ENCODE results near the gene COMT.

Gene COMT

DNA sequence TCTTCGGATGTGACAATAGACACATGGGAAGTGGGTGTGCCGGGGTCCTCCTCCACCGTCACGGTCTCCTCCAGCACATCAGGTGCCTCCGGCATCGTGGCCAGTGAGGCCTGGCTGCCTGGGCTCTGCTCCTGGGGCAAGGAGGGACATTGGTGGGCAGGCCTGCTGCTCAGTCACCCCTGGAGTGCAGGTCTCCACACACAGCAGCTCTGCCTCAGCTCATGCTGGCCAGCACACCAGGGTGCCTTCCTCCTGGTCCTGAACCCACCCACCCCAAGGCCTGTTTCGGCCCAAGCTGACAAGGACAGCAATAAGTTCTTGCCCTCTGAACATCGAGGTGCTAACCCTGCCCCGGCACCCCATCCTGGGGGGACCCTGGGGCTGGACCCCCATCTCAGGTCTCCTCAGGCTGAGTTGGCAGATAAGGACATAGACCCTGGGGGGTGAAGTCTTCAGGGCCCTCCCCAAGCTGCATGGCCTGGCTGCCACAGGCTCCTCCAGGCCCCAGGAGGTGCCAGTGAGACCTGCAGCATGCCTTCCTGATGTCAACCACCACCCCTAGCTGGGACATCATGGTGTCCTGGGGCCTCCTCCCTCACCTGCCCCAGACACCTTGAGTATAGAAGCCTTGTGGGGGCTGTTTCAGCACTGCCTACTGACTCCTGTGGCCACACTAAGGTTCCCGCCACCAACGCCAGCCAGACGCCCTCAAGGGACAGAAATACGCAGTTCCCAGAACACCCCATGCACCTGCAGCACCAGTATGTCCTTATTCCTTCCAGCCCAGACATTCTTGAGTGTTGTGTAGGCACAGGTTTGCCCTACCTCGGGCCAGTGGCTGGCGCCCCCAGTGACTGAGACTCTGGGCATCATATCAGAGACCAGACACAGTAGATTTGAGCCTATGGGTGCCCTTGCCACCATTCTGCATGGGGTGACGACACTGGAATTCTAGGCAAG lies 40.7 kb downstream of the COMT start:
- DNase-seq (ENCODE audit: low read depth in 2 of 2): no peak

DNA sequence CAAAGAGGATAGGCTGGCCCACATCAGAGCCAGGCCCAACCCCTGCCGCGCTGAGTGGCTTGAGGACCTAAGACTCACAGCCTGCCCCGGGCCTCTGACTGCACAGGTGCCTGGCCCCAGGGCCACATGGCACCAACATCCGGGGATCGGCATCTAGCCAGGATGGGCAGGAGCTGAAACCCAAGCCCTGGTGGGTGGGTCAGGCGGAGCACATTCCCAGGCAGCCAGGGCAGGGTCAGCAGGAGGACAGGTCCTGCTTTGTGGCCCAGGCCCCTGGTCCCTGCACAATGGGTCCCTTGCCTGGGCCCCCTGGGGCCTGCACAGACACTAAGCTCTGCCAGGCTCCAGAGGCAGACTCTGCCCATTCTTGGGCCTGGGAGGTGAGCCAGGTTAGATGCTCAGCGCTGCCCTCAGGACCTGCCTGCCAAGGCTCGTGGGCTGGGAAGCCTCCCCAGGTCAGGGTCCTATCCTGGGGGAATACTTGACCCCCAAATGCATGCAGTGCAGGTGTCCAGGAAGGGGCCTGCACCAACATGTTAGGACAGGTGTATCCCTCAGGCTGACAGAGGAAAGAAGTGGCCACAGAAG lies 41.5 kb downstream of the COMT start:
- DNase-seq (ENCODE audit: low read depth in 2 of 2): no peak

DNA sequence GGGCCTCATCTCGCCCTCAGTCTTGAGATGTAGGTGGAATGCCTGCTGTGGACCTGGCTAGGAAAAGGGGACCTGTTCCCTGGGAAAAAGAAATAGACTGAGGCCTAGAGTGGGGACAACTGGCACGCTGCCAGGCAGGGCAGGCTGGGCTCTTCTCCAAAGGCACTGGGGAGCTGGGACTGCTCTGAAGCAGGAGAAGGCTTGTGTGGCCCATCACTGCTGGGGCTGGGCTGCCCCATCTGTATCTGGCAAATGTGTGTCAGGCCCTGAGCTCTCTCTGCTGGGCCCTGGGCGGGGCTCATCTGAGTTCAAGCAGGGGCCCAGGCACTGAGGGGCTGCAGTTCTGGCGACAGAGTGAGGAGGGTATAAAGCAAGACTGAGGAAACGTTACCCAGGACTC lies 42.2 kb downstream of the COMT start:
- DNase-seq (ENCODE audit: low read depth in 2 of 2): no peak

GRCh38 chr22:19984201-19984753 lies 42.7 kb downstream of the COMT start:
- DNase-seq (ENCODE audit: low read depth in 2 of 2): no peak

GRCh38 chr22:19984851-19985811 lies 43.6 kb downstream of the COMT start:
- DNase-seq (ENCODE audit: low read depth in 2 of 2): no peak

DNA sequence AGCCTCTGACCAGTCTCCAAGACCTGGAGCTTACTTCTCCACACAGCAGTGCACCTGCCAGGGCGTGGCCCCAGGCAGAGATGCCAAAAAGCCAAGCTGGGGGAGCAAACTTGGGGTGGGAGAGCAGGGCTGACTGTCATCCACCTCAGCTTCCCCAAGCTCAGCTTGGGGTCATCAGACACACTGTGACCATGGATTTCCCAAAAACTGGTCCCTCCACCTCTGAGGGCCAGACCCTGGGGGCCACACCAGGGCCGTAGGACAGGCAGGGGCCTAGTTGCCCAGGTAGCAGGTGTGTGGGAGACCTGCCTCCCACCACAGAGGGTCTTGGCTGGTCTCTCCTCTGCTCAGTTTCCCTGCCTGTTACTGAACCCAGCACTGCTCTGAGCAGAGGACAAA lies 44.4 kb downstream of the COMT start:
- no peak for DNase-seq (ENCODE audit: low read depth in 2 of 2)

GRCh38 chr22:19986410-19987341 lies 45.1 kb downstream of the COMT start:
- DNase-seq (ENCODE audit: low read depth in 2 of 2): peak; percentile 24 to 50

GRCh38 chr22:19987394-19988306 lies 46.1 kb downstream of the COMT start:
- DNase-seq (ENCODE audit: low read depth in 2 of 2): no peak

GRCh38 chr22:19988331-19988808 lies 46.8 kb downstream of the COMT start:
- DNase-seq (ENCODE audit: low read depth in 2 of 2): no peak

GRCh38 chr22:19988965-19989724 lies 47.6 kb downstream of the COMT start:
- no peak for DNase-seq (ENCODE audit: low read depth in 2 of 2)

DNA sequence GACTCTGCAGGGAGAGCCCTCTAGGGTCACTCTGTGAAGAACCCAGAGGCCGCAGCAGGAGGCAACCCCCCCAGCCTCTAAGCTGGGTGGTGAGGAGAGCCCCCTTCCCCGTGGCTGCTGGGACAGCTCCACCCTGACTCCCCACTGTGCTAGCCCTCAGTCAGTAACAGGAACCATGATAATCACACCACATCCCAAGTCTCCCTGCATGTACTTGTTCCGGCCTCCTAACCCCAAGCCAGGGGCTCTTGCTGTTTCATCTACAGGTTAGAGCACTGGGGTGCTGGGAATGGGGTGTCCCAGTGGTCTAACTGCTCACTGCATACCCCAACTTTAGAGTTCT lies 48.1 kb downstream of the COMT start:
- no peak for DNase-seq (ENCODE audit: low read depth in 2 of 2)

GRCh38 chr22:19990188-19990587 lies 48.6 kb downstream of the COMT start:
- DNase-seq (ENCODE audit: low read depth in 2 of 2): no peak

GRCh38 chr22:19990609-19991394 lies 49.2 kb downstream of the COMT start:
- no peak for DNase-seq (ENCODE audit: low read depth in 2 of 2)

- no peak for DNase-seq (ENCODE audit: low read depth in 2 of 2)
Observed at GRCh38 chr22:19991395-19991644, 49.7 kb downstream of the COMT start.

DNA sequence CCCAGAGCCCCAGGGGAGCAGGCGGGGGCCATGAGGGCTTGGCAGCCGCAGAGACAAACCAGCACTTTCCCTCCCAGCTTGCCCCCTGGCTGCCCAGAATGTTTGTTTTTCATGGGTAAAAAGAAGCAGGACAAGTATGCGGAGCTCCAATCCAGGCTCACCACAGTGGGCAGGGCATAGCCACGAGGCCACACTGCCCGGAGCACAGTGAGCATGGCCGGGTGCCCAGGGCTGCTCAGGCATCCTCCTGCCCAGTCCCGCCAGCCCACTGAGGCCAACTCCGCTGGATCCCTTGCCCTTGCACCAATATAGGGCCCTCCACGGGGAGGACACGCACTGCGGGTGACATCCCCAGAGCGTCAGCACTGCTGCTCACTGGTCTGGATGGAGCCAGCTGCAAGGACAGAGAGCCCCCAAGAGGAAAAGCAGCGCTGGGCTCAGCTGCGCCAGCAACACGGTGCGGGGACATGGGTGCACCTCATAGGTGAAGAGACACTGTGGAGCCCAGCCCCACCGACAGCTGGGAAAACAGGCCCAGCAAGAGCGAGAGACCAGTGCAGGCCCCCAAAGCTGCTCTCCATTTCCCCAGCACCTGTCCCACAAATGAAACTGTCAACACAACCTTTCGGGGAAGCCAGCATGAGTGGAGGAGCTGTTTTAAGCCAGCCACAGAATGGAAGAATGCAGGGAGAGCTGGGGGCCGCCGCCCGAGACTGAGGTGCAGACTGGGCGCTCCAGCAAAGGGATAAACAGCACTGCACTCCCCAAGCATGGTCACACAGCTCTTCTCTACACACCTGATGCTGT lies 50.3 kb downstream of the COMT start:
- no peak for DNase-seq (ENCODE audit: low read depth in 2 of 2)

- no peak for DNase-seq (ENCODE audit: low read depth in 2 of 2)
Observed at GRCh38 chr22:19992481-19992911, 50.9 kb downstream of the COMT start.

GRCh38 chr22:19992921-19993355 lies 51.4 kb downstream of the COMT start:
- DNase-seq (ENCODE audit: low read depth in 2 of 2): no peak
